Measurements from ENCODE around the gene BIRC2. TPM values are rescaled to one million over a fixed set of nuclear protein-coding genes. Genes with fewer than 3 reads are reported as not detected.

Gene BIRC2
- total and polyA plus RNA-seq, 9 of the 15 experiments (the other 6 are each of a cell fraction or from before 2014, with no cell fraction given) = 14.3 to 45.9 (median 20.7) TPM

DNA sequence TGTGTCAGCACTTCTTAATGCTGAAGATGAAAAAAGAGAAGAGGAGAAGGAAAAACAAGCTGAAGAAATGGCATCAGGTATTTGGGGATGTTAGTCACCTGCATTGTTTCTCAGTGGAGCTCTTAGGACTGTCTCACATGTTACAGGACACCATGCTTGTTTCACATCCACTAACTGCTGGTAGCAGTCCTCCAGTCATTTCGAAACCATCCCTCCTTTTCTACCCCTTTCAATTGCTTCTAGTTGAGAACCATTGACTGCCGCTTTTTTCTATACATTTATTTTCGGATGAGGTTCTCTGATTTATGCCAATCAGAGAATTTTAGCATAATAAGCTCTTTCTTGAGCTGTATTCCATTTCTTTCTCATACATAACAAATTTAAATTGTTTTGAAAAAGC lies 21.5 kb downstream of the BIRC2 start:
- Histone ChIP-seq H3K79me2 (ENCODE audit: control insufficient read depth, insufficient read depth, low read length) (no peaks in the 10 kb centered on the region), H3K27ac (ENCODE audit: extremely low read depth, low read depth, low read length) (no peak overlapping the region), H3K4me1 (replicated peaks in 1 of 2; ENCODE audit: control insufficient read depth in 2 of 2, insufficient read depth in 2 of 2, low read length in 2 of 2) (no peaks in the 10 kb centered on the region), H3K9ac (ENCODE audit: insufficient read depth in 1 of 2, low read depth in 2 of 2, low read length in 2 of 2) (no peak overlapping the region), H4K20me1 (replicated peaks; ENCODE audit: control insufficient read depth, insufficient read depth, low read length) (no peaks in the 10 kb centered on the region), H3K4me3 (no peak overlapping the region), H3K27me3 (ENCODE audit: control insufficient read depth in 2 of 2, insufficient read depth in 2 of 2, low read length in 2 of 2) (no peaks in the 10 kb centered on the region), H3K9me1 (ENCODE audit: control insufficient read depth, insufficient read depth, low read length) (no peaks in the 10 kb centered on the region), H2AFZ (ENCODE audit: low read depth, low read length) (no peak overlapping the region), H3K4me2 (ENCODE audit: insufficient read depth, low read length) (no peak overlapping the region), H3K36me3 (ENCODE audit: control insufficient read depth, insufficient read depth, low read length) (peaks cover 47% of the 10 kb centered on the region), H3K9me3 (replicated peaks; ENCODE audit: control insufficient read depth, insufficient read depth, low read depth, low read length) (no peaks in the 10 kb centered on the region)
- no peak for DNase-seq (ENCODE audit: extremely low read depth in 1 of 4, low spot score in 3 of 4)
- FAIRE-seq = no peak
- in situ Hi-C loops (cut with MboI) = no loop called here
- WGBS (ENCODE audit: insufficient coverage, low coverage, missing lambda C conversion rate) = 93% methylated on average over 3 of the region's 3 CpGs
- no peak for ATAC-seq
- ChIA-PET CTCF (ENCODE audit: low intra/inter-chr PET ratio) (interaction anchor here (1.9 kb wide), 1 partner anchor 126 kb away, joined by 19 read pairs; no protein-coding TSS in a partner anchor), POLR2A (interaction anchor here (0.7 to 1.4 kb wide), 2 partner anchors 18 to 52 kb away, joined by 3 to 5 read pairs; no protein-coding TSS in a partner anchor)
- BruUV-seq (replicated peaks) = no TSS peak
- TF ChIP-seq TEAD4 (IDR thresholded peaks at IDR 0.05; ENCODE audit: low read length) = no peak
- TF ChIP-seq TEAD4 (CRISPR knock-in tag; IDR thresholded peaks at IDR 0.05; ENCODE audit: borderline replicate concordance) = no peak
- TF ChIP-seq, protein P1, sequence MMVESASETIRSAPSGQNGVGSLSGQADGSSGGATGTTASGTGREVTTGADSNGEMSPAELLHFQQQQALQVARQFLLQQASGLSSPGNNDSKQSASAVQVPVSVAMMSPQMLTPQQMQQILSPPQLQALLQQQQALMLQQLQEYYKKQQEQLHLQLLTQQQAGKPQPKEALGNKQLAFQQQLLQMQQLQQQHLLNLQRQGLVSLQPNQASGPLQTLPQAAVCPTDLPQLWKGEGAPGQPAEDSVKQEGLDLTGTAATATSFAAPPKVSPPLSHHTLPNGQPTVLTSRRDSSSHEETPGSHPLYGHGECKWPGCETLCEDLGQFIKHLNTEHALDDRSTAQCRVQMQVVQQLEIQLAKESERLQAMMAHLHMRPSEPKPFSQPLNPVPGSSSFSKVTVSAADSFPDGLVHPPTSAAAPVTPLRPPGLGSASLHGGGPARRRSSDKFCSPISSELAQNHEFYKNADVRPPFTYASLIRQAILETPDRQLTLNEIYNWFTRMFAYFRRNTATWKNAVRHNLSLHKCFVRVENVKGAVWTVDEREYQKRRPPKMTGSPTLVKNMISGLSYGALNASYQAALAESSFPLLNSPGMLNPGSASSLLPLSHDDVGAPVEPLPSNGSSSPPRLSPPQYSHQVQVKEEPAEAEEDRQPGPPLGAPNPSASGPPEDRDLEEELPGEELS (CRISPR knock-in tag; IDR thresholded peaks at IDR 0.05; ENCODE audit: borderline replicate concordance) = no peak
- TF ChIP-seq CBX2 (IDR thresholded peaks at IDR 0.05; ENCODE audit: insufficient read depth, low read length, poor library complexity, severe bottlenecking) = no peak
- no peak for TF ChIP-seq RHOXF2B (CRISPR knock-in tag; conservative IDR thresholded peaks at IDR 0.05)
- TF ChIP-seq, protein P2, sequence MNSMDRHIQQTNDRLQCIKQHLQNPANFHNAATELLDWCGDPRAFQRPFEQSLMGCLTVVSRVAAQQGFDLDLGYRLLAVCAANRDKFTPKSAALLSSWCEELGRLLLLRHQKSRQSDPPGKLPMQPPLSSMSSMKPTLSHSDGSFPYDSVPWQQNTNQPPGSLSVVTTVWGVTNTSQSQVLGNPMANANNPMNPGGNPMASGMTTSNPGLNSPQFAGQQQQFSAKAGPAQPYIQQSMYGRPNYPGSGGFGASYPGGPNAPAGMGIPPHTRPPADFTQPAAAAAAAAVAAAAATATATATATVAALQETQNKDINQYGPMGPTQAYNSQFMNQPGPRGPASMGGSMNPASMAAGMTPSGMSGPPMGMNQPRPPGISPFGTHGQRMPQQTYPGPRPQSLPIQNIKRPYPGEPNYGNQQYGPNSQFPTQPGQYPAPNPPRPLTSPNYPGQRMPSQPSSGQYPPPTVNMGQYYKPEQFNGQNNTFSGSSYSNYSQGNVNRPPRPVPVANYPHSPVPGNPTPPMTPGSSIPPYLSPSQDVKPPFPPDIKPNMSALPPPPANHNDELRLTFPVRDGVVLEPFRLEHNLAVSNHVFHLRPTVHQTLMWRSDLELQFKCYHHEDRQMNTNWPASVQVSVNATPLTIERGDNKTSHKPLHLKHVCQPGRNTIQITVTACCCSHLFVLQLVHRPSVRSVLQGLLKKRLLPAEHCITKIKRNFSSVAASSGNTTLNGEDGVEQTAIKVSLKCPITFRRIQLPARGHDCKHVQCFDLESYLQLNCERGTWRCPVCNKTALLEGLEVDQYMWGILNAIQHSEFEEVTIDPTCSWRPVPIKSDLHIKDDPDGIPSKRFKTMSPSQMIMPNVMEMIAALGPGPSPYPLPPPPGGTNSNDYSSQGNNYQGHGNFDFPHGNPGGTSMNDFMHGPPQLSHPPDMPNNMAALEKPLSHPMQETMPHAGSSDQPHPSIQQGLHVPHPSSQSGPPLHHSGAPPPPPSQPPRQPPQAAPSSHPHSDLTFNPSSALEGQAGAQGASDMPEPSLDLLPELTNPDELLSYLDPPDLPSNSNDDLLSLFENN (IDR thresholded peaks at IDR 0.05; ENCODE audit: low read depth in 2 of 2, low read length in 2 of 2) = no peak
- TF ChIP-seq RB1 (IDR thresholded peaks at IDR 0.05; ENCODE audit: low read depth) = no peak
- TF ChIP-seq, protein P3, sequence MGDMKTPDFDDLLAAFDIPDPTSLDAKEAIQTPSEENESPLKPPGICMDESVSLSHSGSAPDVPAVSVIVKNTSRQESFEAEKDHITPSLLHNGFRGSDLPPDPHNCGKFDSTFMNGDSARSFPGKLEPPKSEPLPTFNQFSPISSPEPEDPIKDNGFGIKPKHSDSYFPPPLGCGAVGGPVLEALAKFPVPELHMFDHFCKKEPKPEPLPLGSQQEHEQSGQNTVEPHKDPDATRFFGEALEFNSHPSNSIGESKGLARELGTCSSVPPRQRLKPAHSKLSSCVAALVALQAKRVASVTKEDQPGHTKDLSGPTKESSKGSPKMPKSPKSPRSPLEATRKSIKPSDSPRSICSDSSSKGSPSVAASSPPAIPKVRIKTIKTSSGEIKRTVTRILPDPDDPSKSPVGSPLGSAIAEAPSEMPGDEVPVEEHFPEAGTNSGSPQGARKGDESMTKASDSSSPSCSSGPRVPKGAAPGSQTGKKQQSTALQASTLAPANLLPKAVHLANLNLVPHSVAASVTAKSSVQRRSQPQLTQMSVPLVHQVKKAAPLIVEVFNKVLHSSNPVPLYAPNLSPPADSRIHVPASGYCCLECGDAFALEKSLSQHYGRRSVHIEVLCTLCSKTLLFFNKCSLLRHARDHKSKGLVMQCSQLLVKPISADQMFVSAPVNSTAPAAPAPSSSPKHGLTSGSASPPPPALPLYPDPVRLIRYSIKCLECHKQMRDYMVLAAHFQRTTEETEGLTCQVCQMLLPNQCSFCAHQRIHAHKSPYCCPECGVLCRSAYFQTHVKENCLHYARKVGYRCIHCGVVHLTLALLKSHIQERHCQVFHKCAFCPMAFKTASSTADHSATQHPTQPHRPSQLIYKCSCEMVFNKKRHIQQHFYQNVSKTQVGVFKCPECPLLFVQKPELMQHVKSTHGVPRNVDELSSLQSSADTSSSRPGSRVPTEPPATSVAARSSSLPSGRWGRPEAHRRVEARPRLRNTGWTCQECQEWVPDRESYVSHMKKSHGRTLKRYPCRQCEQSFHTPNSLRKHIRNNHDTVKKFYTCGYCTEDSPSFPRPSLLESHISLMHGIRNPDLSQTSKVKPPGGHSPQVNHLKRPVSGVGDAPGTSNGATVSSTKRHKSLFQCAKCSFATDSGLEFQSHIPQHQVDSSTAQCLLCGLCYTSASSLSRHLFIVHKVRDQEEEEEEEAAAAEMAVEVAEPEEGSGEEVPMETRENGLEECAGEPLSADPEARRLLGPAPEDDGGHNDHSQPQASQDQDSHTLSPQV (IDR thresholded peaks at IDR 0.05) = no peak
- TF ChIP-seq ZNF76 (CRISPR knock-in tag; IDR thresholded peaks at IDR 0.05; ENCODE audit: borderline replicate concordance) = no peak
- no peak for TF ChIP-seq DDX20 (tag; IDR thresholded peaks at IDR 0.05; ENCODE audit: low read depth)
- TF ChIP-seq PRPF4 (IDR thresholded peaks at IDR 0.05; ENCODE audit: insufficient read depth, low read depth, low read length, poor library complexity, severe bottlenecking) = no peak
- intact Hi-C loops (cut with micrococcal nuclease) = no loop called here

All from K562 (cell line).